Inferior parietal cortex (tissue), 1 donor: ENCODE measurements around the gene ABCA5.
"Not testable (repeated sequence)": the region's sequence is repeated elsewhere in the genome, so short reads cannot be mapped to it uniquely, and the experiment has no call there.

ENCODE experiments used
- DNase-seq: peaks from one replicate; pipeline ENCODE4 v3.0.0-alpha.2; 2016; ENCODE audit errors: extremely low spot score

Gene ABCA5

DNA sequence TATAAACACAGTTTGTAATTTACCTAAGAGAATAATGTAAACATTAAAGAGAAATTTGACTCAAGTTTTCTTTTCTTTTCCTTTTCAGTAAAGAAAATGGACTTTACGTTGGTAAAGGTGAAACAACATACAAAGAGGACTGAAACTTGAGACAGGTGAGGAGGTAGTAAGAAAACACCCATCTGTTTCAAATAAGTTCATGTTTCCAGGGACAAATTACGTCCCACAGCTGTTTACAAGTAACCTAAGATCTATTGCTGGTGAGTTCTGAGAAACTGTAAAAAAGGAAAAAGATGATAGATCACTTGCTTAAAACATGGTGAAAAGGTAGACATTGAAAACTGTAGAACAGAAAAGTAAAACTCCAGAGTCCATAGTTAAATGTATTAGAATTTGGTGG lies 4.8 kb upstream of the ABCA5 start:
- DNase-seq: no peak

DNA sequence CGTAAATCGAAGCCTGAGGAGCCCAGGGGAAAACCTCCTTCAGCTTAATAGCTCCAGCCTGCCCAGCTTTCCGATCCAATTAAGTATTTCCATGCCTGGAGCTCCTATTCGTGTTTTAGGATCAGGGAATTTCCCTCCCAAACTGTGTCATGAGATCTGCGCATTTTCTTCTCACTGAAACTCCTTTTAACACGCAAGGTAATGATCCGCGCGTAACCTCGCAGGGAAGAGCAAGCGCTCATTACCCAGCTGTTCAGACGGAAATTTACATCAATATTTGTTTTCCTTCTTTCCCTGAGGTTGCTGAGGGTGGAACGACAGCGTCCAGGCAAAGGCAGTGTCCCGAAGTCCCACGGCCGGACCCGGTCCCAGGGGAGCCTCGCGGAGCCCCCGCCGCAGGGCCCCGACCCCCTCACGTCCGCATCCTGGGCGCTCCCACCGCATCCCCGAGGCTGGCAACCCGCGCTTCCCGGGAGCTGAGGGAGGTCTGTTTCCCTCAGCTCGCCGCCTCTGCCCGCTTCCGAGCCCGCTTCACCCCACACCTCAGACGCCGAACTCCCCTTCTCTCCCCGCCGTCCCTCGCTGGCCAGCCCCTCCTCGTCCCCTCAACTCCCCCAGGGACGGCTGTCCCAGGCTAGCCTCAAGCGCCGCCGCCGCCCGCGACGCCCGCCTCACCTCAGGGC lies 415 bp downstream of the ABCA5 start:
- DNase-seq: peak; percentile 49

DNA sequence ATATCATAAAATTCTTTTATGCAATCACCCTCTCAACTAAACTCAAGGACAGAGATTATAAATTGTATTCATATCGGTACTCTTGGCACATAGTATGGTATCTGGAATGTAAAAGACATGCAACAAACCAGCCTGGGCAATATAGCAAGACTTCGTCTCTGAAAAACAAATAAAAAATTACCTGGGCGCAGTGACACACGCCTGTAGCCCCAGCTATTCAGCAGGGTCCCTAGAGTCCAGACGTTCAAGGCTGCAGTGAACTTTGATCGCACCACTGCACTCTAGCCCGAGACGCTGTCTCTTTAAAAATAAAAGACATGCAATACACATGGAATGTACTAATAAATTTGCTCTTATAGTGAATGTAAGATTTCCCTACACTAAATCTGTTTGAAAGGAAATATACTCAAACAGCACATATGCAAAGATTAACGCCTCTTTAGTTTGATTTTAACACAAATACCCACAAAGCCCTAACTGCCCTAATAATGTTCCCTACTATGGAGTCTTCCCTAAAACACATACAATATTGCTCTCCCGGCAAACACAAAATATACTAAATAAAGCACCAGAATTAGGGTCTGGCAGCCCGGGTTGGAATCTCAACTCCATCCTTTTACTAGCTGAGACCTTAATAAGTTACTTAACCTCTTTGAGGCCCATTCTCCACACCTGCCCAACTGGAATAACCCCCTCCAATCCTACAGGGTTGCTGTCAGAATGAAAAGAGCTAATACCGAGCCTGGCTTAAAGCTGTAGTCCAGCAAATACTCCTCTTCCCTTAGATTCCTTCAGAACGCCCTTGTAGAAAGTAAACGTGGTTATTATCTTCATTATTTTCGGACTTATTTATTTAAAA lies 1.2 kb downstream of the ABCA5 start:
- DNase-seq: peak; percentile 6

DNA sequence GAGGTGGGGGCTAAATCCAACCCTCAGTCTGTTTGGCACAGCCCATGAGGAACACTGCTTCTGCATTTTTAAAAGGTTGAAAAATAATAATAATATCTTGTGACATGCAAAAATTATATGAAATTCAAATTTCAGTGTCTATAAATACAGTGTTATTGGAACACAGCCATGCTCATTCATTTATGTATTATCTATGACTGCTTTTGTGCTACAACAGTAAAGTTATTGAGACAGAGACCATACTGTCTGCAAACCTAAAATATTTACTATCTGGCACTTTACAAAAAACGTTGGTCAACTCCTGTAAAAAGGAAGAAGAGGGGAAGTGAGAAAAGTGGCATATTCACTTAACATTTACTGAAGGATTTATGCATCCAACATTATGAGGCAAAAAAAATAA lies 3.1 kb downstream of the ABCA5 start:
- DNase-seq: no peak

DNA sequence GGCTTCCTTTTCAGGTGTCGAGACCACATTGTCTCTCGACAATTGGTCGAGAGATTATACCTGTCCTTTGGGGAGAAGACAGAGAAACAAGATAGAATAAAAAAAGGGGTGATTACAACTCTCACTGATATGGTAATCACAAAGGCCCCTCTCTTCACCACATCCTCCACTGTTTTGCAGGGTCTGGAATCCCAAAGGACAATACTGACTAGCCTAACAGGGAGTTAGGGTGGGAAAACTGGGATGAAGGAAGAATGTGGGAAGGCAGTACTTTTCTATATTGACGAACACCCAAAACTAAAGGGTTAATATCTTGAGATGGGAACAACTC lies 6.1 kb downstream of the ABCA5 start:
- DNase-seq: no peak

DNA sequence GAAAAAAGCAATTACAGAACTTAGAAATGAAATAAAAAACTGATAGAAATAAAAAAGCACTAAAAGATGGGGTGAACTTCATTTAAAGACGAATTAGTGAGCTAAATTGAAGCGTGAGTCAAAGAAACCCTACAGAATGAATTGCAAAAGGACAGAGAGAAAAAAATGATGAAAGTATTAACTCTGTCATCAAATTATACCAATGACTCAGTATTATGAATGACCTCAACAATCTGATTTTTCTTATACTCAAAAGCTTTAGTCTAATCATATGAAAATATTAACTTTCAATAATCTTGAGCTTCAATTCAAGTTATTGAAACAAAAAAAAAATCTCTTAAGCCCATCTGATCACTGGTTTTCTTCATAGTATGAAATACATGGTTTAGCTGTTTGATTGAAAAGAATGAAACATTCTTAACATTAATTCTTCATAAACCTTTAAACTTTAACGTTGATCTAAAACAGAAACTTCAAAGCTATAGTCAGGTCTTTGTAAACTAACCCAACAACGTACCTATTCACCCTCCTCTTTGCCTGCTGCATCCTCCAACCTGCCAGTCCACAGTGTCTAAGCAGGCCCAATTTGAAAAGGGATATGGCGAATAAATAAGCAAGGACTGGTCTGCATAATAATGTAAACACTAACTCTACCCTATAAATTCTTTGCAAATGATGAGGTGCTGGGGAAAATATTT lies 6.6 kb downstream of the ABCA5 start:
- no peak for DNase-seq

DNA sequence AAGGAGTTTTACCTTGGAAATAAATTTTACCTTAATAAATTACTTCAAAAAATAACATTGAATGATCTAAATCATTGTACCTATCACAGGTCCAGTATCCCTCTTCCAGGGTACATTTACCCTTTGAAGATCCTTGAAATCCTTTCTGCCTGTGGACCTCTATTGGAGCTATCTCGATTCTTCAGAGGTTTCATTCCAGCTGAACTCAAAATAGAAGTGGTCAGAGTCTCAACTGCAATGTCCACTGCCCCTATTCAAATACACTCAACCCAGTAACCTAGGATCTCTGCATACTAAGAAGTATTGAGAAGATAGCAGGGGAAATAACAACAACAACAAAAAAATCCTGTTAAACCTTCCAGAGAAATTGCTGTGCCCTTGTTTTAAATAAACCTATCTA lies 9.3 kb downstream of the ABCA5 start:
- DNase-seq: no peak

DNA sequence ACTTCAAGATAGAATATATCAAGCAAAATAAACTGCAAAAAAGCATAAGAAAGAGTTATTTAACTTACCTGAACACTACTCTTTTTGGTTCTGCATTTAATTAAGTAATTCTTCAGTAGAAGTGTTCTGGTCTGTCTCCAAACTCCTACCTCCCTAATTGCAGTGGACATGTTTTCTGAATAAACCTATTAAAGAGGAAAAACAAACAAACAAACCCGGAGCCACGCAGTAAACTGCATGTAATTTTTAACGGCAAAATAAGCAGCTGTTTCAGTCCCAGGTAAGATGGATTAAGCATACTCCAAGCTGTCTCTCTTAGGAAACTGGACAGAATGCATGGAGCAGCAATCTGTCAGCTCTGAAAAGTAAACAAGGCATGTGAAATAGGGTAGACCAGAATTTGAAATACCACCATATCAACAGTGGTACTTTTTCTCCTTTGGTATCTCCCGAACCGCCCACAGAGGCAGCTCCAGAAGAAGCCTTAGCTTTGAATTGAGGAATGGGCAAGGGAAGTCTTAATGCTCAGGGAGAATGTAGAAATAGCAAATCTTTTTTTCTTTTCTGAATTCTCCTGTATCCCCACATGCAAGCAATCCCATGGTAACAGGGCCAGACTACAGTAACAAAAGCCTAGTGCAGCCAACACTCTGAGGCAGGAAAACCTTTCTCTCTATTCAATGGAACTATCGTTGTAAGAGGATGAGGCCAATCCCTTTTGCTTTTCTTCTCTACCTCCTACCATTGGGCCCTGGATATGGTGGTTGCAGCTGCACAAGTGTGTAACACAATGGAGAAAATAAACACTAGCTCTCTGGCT lies 12.5 kb downstream of the ABCA5 start:
- DNase-seq: no peak

DNA sequence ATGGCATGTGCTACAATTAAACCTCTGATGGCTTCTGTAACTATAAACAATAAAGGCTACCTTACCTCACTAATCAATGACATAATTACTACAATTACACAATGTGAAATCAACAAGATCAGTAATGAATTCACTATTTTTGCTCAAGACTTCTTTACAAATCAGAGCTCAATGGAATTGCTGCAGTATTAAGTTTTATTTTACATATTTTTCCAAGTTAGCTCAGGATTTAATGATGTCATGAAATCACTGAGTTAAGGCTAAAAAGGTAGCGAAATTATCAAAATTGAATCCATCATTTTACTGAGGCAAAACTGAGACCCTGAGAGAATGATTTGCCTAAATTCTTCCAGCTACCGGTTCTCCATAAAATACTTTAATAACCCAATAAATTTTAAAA lies 21.8 kb downstream of the ABCA5 start:
- DNase-seq: no peak

DNA sequence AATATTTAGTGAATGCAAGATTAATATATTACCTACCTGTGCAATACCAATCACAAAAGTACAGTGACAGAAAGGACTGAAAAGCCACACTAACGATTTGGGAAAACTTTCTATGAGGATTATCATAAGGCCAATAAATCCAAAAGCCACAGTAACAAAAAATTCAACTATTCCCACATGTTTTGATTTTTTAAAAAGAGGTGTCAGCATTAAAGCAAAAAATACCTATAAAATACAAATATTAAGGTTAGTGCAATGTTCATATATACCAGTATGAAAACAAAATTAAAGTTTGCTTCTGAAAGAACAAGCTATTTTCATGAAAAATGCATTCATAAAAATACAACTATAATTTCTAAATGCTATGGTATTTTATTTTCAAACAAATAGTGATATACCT lies 24.3 kb downstream of the ABCA5 start:
- DNase-seq: no peak

DNA sequence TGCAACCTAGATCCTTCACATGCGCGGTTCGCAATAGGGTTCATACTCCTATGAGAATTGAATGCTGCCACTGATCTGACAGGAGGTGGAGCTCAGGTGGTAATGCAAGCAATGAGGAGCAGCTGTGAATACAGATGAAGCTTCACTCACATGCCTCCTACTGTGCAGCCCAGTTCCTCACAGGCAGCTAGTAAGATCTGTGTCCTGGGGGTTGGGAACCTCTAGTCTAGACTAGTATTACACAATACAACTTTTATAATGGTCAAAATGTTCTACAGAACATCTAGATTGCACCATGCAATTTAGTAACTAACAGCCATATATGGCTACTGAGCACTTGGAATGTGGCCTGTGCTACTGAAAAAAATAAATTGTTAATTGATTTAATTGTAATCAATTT lies 26.7 kb downstream of the ABCA5 start:
- no peak for DNase-seq

DNA sequence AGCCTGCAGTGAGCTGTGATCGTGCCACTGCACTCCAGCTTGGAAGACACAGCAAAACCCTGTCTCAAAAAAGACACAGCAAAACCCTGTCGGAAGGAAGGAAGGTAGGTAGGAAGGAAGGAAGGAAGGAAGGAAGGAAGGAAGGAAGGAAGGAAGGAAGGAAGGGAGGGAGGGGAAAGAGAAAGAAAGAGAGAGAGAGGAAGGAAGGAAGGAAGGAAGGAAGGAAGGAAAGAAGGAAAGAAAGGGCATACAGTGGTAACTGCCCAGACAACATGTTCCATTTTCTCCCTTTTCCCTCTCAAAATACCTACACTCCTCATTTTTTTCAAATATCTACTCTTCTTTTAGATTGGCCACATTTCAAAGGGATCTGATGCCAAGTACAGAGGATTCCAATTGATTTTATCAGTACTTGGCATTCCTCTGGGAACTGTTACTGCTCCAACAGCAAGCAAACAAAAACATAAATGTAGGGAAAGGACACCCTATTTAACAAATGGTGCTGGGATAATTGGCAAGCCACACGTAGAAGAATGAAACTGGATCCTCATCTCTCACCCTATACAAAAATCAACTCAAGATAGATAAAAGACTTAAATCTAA lies 28.7 kb downstream of the ABCA5 start:
- not testable (repeated sequence) for DNase-seq

DNA sequence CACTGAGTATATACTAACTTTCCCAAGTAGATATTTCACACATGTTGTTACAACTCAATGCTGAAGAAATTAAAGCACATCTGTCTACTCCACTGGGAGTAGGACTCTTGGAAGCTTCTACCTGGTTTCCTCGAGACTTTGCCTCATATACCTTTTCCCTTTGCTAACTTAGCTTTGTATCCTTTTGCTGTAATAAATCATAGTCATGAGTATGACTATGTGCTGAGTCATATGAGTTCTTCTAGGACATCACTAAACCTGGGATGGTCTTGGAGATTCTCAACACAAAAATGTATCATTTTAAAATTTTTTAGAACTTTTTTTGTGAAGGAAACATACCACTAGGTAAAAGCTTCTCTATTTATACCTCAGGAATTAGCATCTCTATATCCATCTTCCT lies 39.8 kb downstream of the ABCA5 start:
- DNase-seq: no peak

DNA sequence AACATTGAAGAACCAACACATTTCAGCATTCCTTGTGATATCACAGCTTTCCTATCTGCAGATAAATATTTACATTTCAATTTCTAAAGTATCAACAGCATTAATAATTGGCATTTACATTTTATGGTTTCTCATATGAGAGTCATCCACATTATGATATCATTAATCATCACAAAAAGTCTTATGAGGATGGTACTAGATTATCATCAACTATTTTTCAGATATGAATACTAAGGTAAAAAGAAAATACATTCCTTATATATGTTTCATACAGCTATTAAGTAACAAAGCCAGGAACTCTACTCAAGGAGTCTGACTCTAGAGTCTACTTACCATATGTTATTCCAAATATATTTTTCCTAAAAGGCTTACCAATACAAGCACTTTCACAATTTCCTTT lies 40.7 kb downstream of the ABCA5 start:
- DNase-seq: no peak

DNA sequence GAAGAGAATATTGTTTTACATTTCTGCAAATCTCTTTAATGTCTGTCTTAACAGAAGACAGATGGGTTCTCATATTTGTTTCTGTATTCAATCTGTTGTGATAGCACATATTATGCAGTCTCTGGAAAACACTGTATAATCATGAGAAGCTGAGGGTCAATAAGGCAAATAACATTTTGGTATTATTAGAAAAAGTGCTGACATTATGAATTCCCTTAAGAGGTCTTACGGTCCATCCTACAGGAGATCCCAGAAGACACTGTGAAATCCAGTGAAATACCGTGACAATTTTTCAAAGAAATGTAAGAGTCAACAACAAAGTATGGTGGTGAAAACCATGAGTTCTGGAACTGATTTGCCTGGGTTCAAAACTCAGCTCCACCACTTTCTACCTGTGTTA lies 42.3 kb downstream of the ABCA5 start:
- no peak for DNase-seq

DNA sequence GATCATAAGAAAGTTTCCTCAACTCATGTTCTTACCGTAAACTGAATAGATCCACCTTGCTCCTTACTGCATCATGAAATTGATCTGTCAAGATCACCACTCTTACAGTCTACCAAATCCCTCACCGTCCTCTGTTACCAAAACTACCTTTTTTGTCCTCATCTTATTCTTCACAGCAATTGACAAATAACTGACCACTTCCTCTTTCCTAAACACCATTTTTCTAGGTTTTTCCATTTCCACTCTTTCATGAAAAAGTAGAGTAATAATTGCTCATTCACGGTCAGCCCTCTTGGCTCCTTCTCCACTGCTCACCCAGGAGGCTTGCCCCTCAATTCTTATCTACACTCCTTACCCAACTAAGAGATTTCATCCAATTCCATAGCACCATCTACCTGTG lies 44.9 kb downstream of the ABCA5 start:
- DNase-seq: no peak

DNA sequence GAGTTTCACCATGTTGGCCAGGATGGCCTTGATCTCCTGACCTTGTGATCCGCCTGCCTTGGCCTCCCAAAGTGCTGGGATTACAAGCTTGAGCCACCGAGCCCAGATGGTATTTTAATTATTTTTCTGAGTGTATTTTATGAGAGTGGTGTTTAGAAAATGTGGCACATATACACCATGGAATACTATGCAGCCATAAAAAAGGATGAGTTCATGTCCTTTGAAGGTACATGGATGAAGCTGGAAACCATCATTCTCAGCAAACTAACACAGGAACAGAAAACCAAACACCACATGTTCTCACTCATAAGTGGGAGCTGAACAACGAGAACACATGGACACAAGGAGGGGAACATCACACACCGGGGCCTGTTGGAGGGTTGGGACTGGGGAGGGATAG lies 50.7 kb downstream of the ABCA5 start:
- not testable (repeated sequence) for DNase-seq

DNA sequence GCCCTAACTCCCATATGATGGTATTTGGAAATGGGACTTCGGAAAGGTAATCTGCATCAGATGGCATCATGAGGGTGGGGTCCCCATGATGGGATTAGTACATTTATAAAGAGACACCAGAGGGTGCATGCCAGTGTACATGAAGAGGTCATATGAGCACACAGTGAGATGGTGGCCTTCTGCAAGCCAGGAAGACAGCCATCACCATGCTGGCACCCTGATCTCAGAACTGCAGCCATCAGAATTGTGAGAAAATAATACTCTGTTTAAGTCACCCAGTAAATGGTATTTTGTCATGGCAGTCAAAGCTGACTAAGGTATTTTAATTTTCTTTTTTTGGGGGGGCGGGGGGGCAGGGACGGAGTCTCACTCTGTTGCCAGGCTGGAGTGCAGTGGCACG lies 51.2 kb downstream of the ABCA5 start:
- no peak for DNase-seq

DNA sequence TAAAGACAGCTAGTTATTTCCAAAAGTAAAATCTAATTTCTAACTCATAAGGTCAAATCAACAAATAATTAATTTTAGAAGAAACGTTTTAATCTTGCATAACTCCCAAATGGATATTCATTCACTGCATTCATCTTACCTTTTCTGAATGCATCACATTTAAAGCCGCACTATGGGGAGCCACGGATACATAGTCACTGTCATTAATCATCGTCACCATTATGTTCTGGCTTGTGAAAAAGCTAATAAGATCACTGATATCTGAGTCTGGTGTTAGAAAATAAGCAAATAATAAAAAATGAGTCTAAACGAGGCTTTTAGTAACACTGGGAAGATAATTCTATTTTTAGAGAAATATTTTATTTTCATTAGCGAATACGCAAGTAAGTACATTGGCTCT lies 55.9 kb downstream of the ABCA5 start:
- DNase-seq: no peak

DNA sequence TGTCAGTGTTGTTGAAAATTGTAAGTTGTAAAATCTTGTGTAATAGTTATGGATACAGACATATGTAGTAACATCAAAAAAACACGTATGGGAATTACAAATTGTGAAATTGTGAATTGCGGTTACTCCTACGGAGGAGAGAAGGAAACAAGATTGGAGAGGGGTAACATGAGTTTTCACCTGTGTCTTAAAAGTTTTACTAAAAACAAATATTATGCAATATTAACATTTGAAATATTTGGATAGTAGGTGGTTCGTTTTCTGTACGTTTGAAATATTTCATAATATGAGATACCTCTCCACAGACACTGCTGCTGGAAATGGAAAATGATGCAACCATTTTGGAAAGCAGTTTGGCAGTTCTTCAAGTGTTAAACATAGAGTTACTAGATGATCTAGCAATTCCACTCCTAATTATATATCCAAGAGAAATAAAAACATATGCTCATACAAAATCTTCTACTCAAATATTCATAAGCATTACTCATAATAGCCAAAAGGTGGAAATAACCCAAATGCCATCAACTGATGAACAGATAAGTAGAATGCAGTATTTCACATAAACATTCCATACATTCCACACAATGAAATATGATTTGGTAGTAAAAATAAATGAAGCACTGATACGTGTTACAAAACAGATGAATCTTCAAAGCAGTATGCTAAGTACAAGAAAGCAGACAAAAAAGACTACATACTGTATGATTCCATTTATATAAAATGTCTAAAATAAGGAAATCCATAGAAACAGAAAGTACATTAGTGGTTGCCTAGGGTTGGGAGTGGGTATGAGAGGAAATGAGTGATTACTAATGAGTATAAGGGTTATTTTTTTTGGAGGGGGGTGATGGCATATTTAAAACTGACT lies 57.6 kb downstream of the ABCA5 start:
- DNase-seq: peak; percentile 50

DNA sequence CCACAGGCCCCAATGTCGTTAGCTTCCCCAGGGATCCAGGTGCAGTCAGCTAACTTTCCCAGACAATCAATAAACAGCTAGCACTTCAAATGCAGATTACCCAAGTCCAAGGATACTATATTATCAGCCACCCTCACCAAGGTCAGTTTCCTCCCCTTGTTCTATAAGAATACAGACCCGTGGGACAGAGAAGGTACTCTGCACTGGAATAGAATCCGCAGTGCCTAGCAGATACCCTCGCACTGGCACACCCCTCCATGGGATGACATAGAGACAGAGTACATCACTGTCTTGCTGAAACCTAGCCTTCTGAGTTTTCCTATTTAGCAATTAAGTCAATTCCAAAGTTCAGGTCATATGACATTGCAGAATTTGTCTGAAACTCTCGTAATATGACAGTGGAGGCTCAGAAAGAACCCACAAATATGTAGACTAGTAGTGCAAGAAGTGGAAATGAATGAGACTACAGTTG lies 58.4 kb downstream of the ABCA5 start:
- no peak for DNase-seq
